Thymus (tissue), 11 donors: ENCODE data around the gene GALM. TPM values are rescaled to one million over a fixed set of nuclear protein-coding genes. Genes with fewer than 3 reads are reported as not detected.

Source experiments
- DNase-seq, 9 donors: peaks; one replicate each; pipeline ENCODE4 v3.0.0-alpha.2; 2013; ENCODE audit warnings: low spot score in 9 of 9, low read depth in 6 of 9, missing footprints in 1 of 9
- H3K27ac ChIP-seq, 2 donors: one replicate each; pipeline ENCODE4 v1.5.1; 2013; ENCODE audit warnings: control low read depth in 1 of 2, low read depth in 1 of 2, low read length in 1 of 2, mild to moderate bottlenecking in 1 of 2, moderate library complexity in 1 of 2
- H3K27me3 ChIP-seq, 2 donors: one replicate each; pipeline ENCODE4 v1.5.1; 2013; ENCODE audit warnings: low read length in 1 of 2; ENCODE audit not compliant: control insufficient read depth in 2 of 2, insufficient read depth in 1 of 2
- H3K36me3 ChIP-seq, 2 donors: one replicate each; pipeline ENCODE4 v1.5.1; 2013; ENCODE audit warnings: low read length in 1 of 2, mild to moderate bottlenecking in 1 of 2, moderate library complexity in 1 of 2; ENCODE audit not compliant: control insufficient read depth in 2 of 2, insufficient read depth in 2 of 2
- H3K4me1 ChIP-seq, 2 donors: one replicate each; pipeline ENCODE4 v1.5.1; 2013; ENCODE audit warnings: low read length in 2 of 2; ENCODE audit not compliant: control insufficient read depth in 2 of 2, insufficient read depth in 2 of 2
- H3K4me3 ChIP-seq, 2 donors: one replicate each; pipeline ENCODE4 v1.5.1; 2013; ENCODE audit warnings: low read length in 2 of 2, control low read depth in 1 of 2, mild to moderate bottlenecking in 1 of 2
- H3K9me3 ChIP-seq, 2 donors: one replicate each; pipeline ENCODE4 v1.5.1; 2013; ENCODE audit warnings: low read length in 1 of 2, mild to moderate bottlenecking in 1 of 2; ENCODE audit not compliant: control insufficient read depth in 2 of 2, insufficient read depth in 1 of 2
- WGBS: extraction: QIAGEN DNeasy Blood & Tissue Kit; methylation state at CpG from one replicate; pipeline ENCODE4 v1.1.7; 2013; 5-methylcytosine and 5-hydroxymethylcytosine counted together
- polyA plus RNA-seq: library from polyadenylated mRNA; stranded (reverse); fragments of 200-250 nt; gene quantifications from one replicate; pipeline ENCODE4 v1.2.3, GENCODE V29; 2013
- total RNA-seq: library from RNA; stranded (reverse); fragments of 120-200 nt; gene quantifications from one replicate; pipeline ENCODE4 v1.2.4, GENCODE V29; 2013
- donor health status: healthy.

Gene GALM
- total and polyA plus RNA-seq, 2 donors: 10.0 to 12.0 TPM

GRCh38 chr2:38683766-38684165, 17.9 kb downstream of the GALM start:
- H3K36me3 ChIP-seq: peaks cover 33 to 41% of the 10 kb centered on the region in 2 donors
- WGBS: 90% methylated on average over 7 of the region's 7 CpGs
- no peak overlapping the region for H3K4me3 ChIP-seq
- peaks cover 6 to 8% of the 10 kb centered on the region in 2 donors for H3K4me1 ChIP-seq
- DNase-seq: no peak
- no peaks in the 10 kb centered on the region for H3K27me3 ChIP-seq
- H3K9me3 ChIP-seq: no peaks in the 10 kb centered on the region
- no peak overlapping the region for H3K27ac ChIP-seq

DNA sequence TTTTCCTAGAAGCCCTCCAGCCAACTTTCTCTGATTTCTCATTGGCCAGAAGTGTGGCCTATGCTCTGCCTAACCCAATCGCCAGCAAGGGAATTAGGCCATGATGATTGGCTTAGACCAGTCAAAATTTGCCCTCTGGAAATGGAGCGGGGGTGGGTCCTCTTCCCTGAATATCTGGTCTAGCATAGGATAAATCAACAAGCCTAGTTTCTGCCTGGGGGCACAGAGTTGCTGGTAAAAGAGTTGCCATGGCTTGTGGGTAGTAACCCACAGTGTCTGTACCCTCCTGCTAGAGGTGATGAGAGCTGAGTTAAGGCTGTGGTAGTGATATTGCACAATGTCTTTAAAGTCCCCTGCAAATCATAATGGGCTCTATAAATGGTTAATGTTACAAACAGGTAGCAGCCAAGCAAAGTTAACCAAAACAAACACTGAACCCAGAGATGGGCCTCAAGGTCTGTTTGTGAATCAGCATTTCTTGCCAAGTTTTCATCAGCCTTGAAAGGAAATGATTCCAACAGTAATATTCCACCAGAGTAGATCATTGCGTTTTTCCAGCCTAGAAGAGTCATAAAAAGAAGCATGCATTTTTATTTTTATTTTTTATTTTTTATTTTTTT, 19.3 kb downstream of the GALM start:
- Histone ChIP-seq H3K27ac (no peak overlapping the region), H3K4me1 (peaks cover 6 to 9% of the 10 kb centered on the region in 2 donors), H3K9me3 (no peaks in the 10 kb centered on the region), H3K27me3 (no peaks in the 10 kb centered on the region), H3K4me3 (no peak overlapping the region), H3K36me3 (peaks cover 26 to 36% of the 10 kb centered on the region in 2 donors)
- WGBS: 97% methylated on average over 3 of the region's 3 CpGs
- no peak for DNase-seq

- no peaks in the 10 kb centered on the region for H3K9me3 ChIP-seq
- no peak overlapping the region for H3K27ac ChIP-seq
- no peak overlapping the region for H3K4me3 ChIP-seq
- peaks cover 11 to 18% of the 10 kb centered on the region in 2 donors for H3K36me3 ChIP-seq
- 86% methylated on average over 8 of the region's 8 CpGs for WGBS
- H3K27me3 ChIP-seq: no peaks in the 10 kb centered on the region
- H3K4me1 ChIP-seq: peaks cover 0 to 10% of the 10 kb centered on the region in 2 donors
- DNase-seq: no peak
Observed at GRCh38 chr2:38690499-38691420, 24.8 kb downstream of the GALM start.

DNA sequence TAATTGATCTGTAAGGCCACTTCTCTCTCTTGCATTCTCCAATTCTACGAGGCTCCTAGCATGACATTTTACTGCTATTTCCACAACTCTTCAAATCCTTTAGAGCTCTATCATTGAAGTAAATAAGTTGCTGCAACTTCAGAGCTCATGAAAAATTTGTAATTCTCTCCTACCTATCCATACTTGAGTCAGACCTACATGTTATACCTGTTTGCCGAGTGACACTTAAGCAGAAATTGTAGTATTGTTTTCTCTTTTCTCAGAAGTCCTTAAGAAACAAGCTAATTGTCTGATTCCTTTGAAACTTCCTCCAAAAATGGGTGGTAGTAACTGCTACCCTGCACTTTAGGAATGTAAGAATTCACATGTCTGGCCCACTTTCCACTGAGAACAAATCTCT, 26.1 kb downstream of the GALM start:
- 96% methylated on average over 2 of the region's 2 CpGs for WGBS
- H3K9me3 ChIP-seq: no peaks in the 10 kb centered on the region

DNA sequence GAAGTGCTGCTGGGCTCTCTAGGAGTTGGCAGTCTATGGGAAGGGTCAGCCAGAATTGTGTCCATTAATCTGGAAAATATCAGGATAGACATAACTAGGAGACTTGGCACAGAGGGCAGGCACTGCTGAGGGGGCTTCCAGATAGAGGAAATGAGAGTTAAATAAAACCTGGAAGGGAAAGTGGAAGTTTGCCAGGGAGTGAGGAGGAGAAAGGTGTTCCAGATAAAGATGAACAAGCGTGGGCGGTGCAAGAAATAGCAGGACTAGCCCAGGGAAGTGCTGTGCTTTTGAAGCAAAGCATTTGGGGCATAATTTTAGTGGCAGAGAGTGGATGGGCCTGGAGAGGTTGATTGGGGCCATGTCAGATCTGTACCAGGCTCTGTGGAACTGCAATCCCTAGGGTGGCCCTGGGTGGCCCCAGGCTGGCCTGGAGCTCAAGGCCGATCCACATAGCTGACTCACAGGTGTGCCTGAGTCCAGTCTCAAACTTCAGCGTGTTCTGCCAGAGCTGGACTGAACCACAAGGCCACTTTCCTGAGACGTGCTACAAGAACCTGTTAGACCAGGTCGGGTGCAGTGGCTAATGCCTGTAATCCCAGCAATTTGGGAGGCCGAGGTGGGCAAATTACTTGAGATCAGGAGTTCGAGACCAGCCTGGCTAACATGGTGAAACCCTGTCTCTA, 26.9 kb downstream of the GALM start:
- no peaks in the 10 kb centered on the region for H3K27me3 ChIP-seq
- H3K4me1 ChIP-seq: peaks cover 0 to 16% of the 10 kb centered on the region in 2 donors
- H3K4me3 ChIP-seq: no peak overlapping the region
- DNase-seq: no peak
- 95% methylated on average over 8 of the region's 8 CpGs for WGBS
- no peaks in the 10 kb centered on the region for H3K9me3 ChIP-seq
- peaks cover 11 to 15% of the 10 kb centered on the region in 2 donors for H3K36me3 ChIP-seq
- H3K27ac ChIP-seq: no peak overlapping the region

More for the DNA sequence above, 26.1 kb downstream of the GALM start:
- Histone ChIP-seq H3K27ac (no peak overlapping the region), H3K36me3 (peaks cover 11 to 16% of the 10 kb centered on the region in 2 donors), H3K4me3 (no peak overlapping the region), H3K4me1 (peaks cover 0 to 11% of the 10 kb centered on the region in 2 donors), H3K27me3 (no peaks in the 10 kb centered on the region)
- DNase-seq: no peak

- Histone ChIP-seq H3K9me3 (no peaks in the 10 kb centered on the region), H3K27ac (peak overlapping the region in 1 of 2 donors; percentile 42), H3K4me1 (peaks cover 0 to 17% of the 10 kb centered on the region in 2 donors), H3K27me3 (no peaks in the 10 kb centered on the region), H3K4me3 (no peak overlapping the region), H3K36me3 (peaks cover 3 to 6% of the 10 kb centered on the region in 2 donors)
- 85% methylated on average over 8 of the region's 8 CpGs for WGBS
- DNase-seq: no peak
Observed at GRCh38 chr2:38697116-38697840, 31.4 kb downstream of the GALM start.

DNA sequence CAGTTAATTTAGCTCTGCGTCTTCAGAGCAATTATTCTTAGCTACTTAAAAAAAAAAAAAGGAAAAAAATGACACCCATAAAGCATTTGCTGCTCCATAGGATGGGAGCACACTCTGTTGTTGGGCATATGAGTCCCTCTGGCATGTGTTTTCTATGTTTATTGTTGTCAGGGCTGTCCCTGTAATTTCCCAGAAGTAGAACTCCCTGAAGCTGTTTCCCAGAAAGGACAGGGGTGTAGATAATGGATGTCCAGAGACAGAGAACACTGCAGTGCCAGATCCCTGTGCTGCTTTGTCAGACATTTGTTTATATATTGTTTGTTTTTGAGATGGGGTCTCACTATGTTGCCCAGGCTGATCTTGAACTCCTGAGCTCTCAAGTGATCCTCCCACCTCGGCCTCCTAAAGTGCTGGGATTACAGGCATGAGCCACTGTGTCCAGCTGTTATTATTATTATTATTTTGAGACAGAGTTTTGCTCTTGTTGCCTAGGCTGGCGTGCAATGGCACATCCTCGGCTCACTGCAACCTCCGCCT, 32.6 kb downstream of the GALM start:
- no peak overlapping the region for H3K4me3 ChIP-seq
- no peaks in the 10 kb centered on the region for H3K27me3 ChIP-seq
- WGBS: 97% methylated on average over 5 of the region's 5 CpGs
- no peaks in the 10 kb centered on the region for H3K9me3 ChIP-seq
- no peak overlapping the region for H3K27ac ChIP-seq
- peaks cover 0 to 12% of the 10 kb centered on the region in 2 donors for H3K4me1 ChIP-seq
- H3K36me3 ChIP-seq: peaks cover 0 to 5% of the 10 kb centered on the region in 2 donors
- DNase-seq: no peak

DNA sequence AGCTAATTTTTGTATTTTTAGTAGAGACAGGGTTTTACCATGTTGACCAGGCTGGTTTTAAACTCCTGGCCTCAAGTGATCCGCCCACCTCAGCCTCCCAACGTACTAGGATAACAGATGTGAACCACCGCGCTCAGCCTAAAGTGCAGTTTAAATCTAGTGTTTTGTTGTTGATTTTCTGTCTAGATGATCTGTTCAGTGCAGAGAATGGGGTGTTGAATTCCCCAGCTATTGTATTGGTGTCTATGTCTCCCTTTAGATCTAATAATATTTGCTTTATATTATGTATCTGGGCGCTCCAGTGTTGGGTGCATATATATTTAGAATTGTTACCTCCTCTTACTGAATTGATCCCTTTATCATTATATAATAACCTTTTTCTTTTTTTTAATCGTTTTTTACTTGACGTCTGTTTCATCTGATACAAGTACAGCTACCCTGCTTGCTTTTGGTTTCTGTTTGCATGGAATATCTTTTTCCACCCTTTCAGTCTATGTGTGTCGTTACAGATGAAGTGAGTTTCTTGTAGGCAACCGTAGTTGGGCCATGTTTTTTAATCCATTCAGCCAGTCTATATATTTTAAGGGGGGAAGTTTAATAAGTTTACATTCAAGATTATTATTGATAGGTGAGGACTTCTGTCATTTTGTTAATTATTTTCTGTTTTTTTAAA, 34.3 kb downstream of the GALM start:
- 96% methylated on average over 9 of the region's 9 CpGs for WGBS
- H3K36me3 ChIP-seq: peaks cover 0 to 5% of the 10 kb centered on the region in 2 donors
- peak overlapping the region in 1 of 2 donors; percentile 52 for H3K27ac ChIP-seq
- H3K4me1 ChIP-seq: peaks cover 0 to 12% of the 10 kb centered on the region in 2 donors
- no peaks in the 10 kb centered on the region for H3K27me3 ChIP-seq
- H3K9me3 ChIP-seq: no peaks in the 10 kb centered on the region
- DNase-seq: no peak
- H3K4me3 ChIP-seq: no peak overlapping the region
